ENCODE measurements around the gene MRPL55. TPM values are rescaled to one million over a fixed set of nuclear protein-coding genes. Genes with fewer than 3 reads are reported as not detected.

MRPL55 gene
- total RNA-seq, 1 experiment from 2014 or later: 172 TPM

GRCh38 chr1:228093050-228093906, 15.8 kb downstream of the MRPL55 start:
- H3K36me3 ChIP-seq (replicated peaks; ENCODE audit: control insufficient read depth, insufficient read depth, low read length): peaks cover 6% of the 10 kb centered on the region
- DNase-seq: peak; percentile 30
- no peak overlapping the region for H3K4me3 ChIP-seq (ENCODE audit: insufficient read depth, low read depth, low read length)
- no peaks in the 10 kb centered on the region for H3K27me3 ChIP-seq (ENCODE audit: control insufficient read depth, insufficient read depth, low read length)

GRCh38 chr1:228092342-228093049, 16.6 kb downstream of the MRPL55 start:
- no peak overlapping the region for H3K4me3 ChIP-seq (ENCODE audit: insufficient read depth, low read depth, low read length)
- peaks cover 1% of the 10 kb centered on the region for H3K36me3 ChIP-seq (replicated peaks; ENCODE audit: control insufficient read depth, insufficient read depth, low read length)
- no peaks in the 10 kb centered on the region for H3K27me3 ChIP-seq (ENCODE audit: control insufficient read depth, insufficient read depth, low read length)
- DNase-seq: no peak

- Histone ChIP-seq H3K36me3 (replicated peaks; ENCODE audit: control insufficient read depth, insufficient read depth, low read length) (no peaks in the 10 kb centered on the region; the same call in 1 of the 2 replicates), H3K27me3 (ENCODE audit: control insufficient read depth, insufficient read depth, low read length) (no peaks in the 10 kb centered on the region), H3K4me3 (ENCODE audit: insufficient read depth, low read depth, low read length) (no peak overlapping the region)
- DNase-seq: no peak
Observed at GRCh38 chr1:228091084-228091483, 18.0 kb downstream of the MRPL55 start.

GRCh38 chr1:228090613-228091081, 18.5 kb downstream of the MRPL55 start:
- Histone ChIP-seq H3K4me3 (ENCODE audit: insufficient read depth, low read depth, low read length) (no peak overlapping the region), H3K36me3 (replicated peaks; ENCODE audit: control insufficient read depth, insufficient read depth, low read length) (no peaks in the 10 kb centered on the region; the same call in 1 of the 2 replicates), H3K27me3 (ENCODE audit: control insufficient read depth, insufficient read depth, low read length) (no peaks in the 10 kb centered on the region)
- no peak for DNase-seq

GRCh38 chr1:228089519-228090380, 19.3 kb downstream of the MRPL55 start:
- no peaks in the 10 kb centered on the region; the same call in 1 of the 2 replicates for H3K36me3 ChIP-seq (replicated peaks; ENCODE audit: control insufficient read depth, insufficient read depth, low read length)
- no peak overlapping the region for H3K4me3 ChIP-seq (ENCODE audit: insufficient read depth, low read depth, low read length)
- DNase-seq: no peak
- no peaks in the 10 kb centered on the region for H3K27me3 ChIP-seq (ENCODE audit: control insufficient read depth, insufficient read depth, low read length)

- no peaks in the 10 kb centered on the region for H3K27me3 ChIP-seq (ENCODE audit: control insufficient read depth, insufficient read depth, low read length)
- DNase-seq: no peak
- no peaks in the 10 kb centered on the region; the same call in none of the 2 replicates for H3K36me3 ChIP-seq (replicated peaks; ENCODE audit: control insufficient read depth, insufficient read depth, low read length)
- H3K4me3 ChIP-seq (ENCODE audit: insufficient read depth, low read depth, low read length): no peak overlapping the region
Observed at GRCh38 chr1:228088586-228089498, 20.3 kb downstream of the MRPL55 start.

GRCh38 chr1:228087771-228088251, 21.3 kb downstream of the MRPL55 start:
- no peaks in the 10 kb centered on the region for H3K27me3 ChIP-seq (ENCODE audit: control insufficient read depth, insufficient read depth, low read length)
- DNase-seq: no peak
- no peaks in the 10 kb centered on the region; the same call in none of the 2 replicates for H3K36me3 ChIP-seq (replicated peaks; ENCODE audit: control insufficient read depth, insufficient read depth, low read length)
- no peak overlapping the region for H3K4me3 ChIP-seq (ENCODE audit: insufficient read depth, low read depth, low read length)

- DNase-seq: peak; percentile 78
- Histone ChIP-seq H3K4me3 (ENCODE audit: insufficient read depth, low read depth, low read length) (no peak overlapping the region), H3K36me3 (replicated peaks; ENCODE audit: control insufficient read depth, insufficient read depth, low read length) (no peaks in the 10 kb centered on the region; the same call in none of the 2 replicates), H3K27me3 (ENCODE audit: control insufficient read depth, insufficient read depth, low read length) (0 out of 2 replicates have a peak, but pooled peaks cover 1% of the 10 kb centered on the region)
Observed at GRCh38 chr1:228085287-228085951, 23.7 kb downstream of the MRPL55 start.

GRCh38 chr1:228084797-228085196, 24.3 kb downstream of the MRPL55 start:
- H3K36me3 ChIP-seq (replicated peaks; ENCODE audit: control insufficient read depth, insufficient read depth, low read length): no peaks in the 10 kb centered on the region; the same call in none of the 2 replicates
- H3K4me3 ChIP-seq (ENCODE audit: insufficient read depth, low read depth, low read length): no peak overlapping the region
- H3K27me3 ChIP-seq (ENCODE audit: control insufficient read depth, insufficient read depth, low read length): peaks cover 1% of the 10 kb centered on the region; the same call in 1 of the 2 replicates
- DNase-seq: no peak

GRCh38 chr1:228084325-228084724, 24.8 kb downstream of the MRPL55 start:
- H3K36me3 ChIP-seq (replicated peaks; ENCODE audit: control insufficient read depth, insufficient read depth, low read length): no peaks in the 10 kb centered on the region; the same call in none of the 2 replicates
- DNase-seq: no peak
- peaks cover 3% of the 10 kb centered on the region for H3K27me3 ChIP-seq (ENCODE audit: control insufficient read depth, insufficient read depth, low read length)
- H3K4me3 ChIP-seq (ENCODE audit: insufficient read depth, low read depth, low read length): peak overlapping the region; percentile 100

GRCh38 chr1:228083871-228084278, 25.2 kb downstream of the MRPL55 start:
- H3K36me3 ChIP-seq (replicated peaks; ENCODE audit: control insufficient read depth, insufficient read depth, low read length): no peaks in the 10 kb centered on the region; the same call in none of the 2 replicates
- peak overlapping the region; percentile 100 for H3K4me3 ChIP-seq (ENCODE audit: insufficient read depth, low read depth, low read length)
- no peak for DNase-seq
- peaks cover 3% of the 10 kb centered on the region for H3K27me3 ChIP-seq (ENCODE audit: control insufficient read depth, insufficient read depth, low read length)

GRCh38 chr1:228082918-228083870, 25.9 kb downstream of the MRPL55 start:
- peak; percentile 80 for DNase-seq
- Histone ChIP-seq H3K36me3 (replicated peaks; ENCODE audit: control insufficient read depth, insufficient read depth, low read length) (no peaks in the 10 kb centered on the region; the same call in none of the 2 replicates), H3K4me3 (ENCODE audit: insufficient read depth, low read depth, low read length) (peak overlapping the region; percentile 100), H3K27me3 (ENCODE audit: control insufficient read depth, insufficient read depth, low read length) (peaks cover 6% of the 10 kb centered on the region)

Measured in H7 (cell line).